GM12878 (cell line): ENCODE results near the gene DACH1. TPM values are rescaled to one million over a fixed set of nuclear protein-coding genes. Genes with fewer than 3 reads are reported as not detected.

Experiments
- ATAC-seq: fragments of 200-7000 bp; cut with Tn5 transposase; 3 replicates; pipeline ENCODE4 v1.9.1; 2020; ENCODE audit warnings: mild to moderate bottlenecking, moderate library complexity
- BruUV-seq: library from RNA; stranded (reverse); fragments of 400-500 nt; replicated peaks from 2 replicates; lab custom pipeline; 2021; lab: Mats Ljungman, UMichigan
- CTCF ChIA-PET: fragments of 300-600 bp; sonication (Branson Sonifier 250); formaldehyde crosslinking; extraction: SDS; loops from one replicate; lab custom pipeline; 2021; ENCODE audit warnings: inconsistent platforms; lab: Yijun Ruan, JAX
- POLR2A ChIA-PET: fragments of 350-600 bp; formaldehyde crosslinking; extraction: SDS; loops from one replicate; lab custom pipeline; 2021; ENCODE audit warnings: inconsistent platforms; lab: Charles Lee
- RAD21 ChIA-PET: fragments of 300-600 bp; sonication (Branson Sonifier 250); formaldehyde crosslinking; loops from one replicate; lab custom pipeline; 2023; ENCODE audit warnings: antibody characterized with exemption; ENCODE audit not compliant: unreplicated experiment; lab: Charles Lee
- SMC1A ChIA-PET: fragments of 300-600 bp; sonication (Branson Sonifier 250); formaldehyde crosslinking; loops from one replicate; lab custom pipeline; 2023; ENCODE audit not compliant: unreplicated experiment, uncharacterized antibody; lab: Charles Lee
- DNase-seq: peaks from one replicate; pipeline ENCODE4 v3.0.0-alpha.2; 2011; ENCODE audit warnings: low read depth, low spot score
- FAIRE-seq: peaks from 3 replicates; lab custom pipeline; 2011; peaks lifted over from hg19 to GRCh38; lab: Jason Lieb, UNC
- H2AFZ ChIP-seq: 2 replicates; pipeline ENCODE4 v1.6.0; 2011; ENCODE audit warnings: low read depth, low read length, control low read depth; ENCODE audit not compliant: control insufficient read depth
- H3K27ac ChIP-seq: 2 replicates; pipeline ENCODE4 v1.5.1; 2011; ENCODE audit warnings: control low read depth; ENCODE audit not compliant: control insufficient read depth, insufficient read depth
- H3K27me3 ChIP-seq, 2 experiments: replicated peaks in 1 of 2; 2 replicates each; pipeline versions ENCODE4 v1.6.0 to v1.6.1; 2011; ENCODE audit warnings: low read length in 1 of 2; ENCODE audit not compliant: control insufficient read depth in 2 of 2, insufficient read depth in 2 of 2
- H3K36me3 ChIP-seq, 2 experiments: 2 replicates each; pipeline ENCODE4 v1.5.1; 2011; ENCODE audit warnings: low read length in 1 of 2; ENCODE audit not compliant: control insufficient read depth in 2 of 2, insufficient read depth in 2 of 2
- H3K4me1 ChIP-seq: 2 replicates; pipeline ENCODE4 v1.6.1; 2011; ENCODE audit warnings: mild to moderate bottlenecking, low read length, moderate library complexity, mixed read lengths; ENCODE audit not compliant: control insufficient read depth, insufficient read depth
- H3K4me2 ChIP-seq: 2 replicates; pipeline ENCODE4 v1.6.0; 2011; ENCODE audit warnings: control low read depth; ENCODE audit not compliant: control insufficient read depth, insufficient read depth
- H3K4me3 ChIP-seq: fragments of 200-600 bp; sonication (generic); 2 replicates; pipeline ENCODE4 v1.5.1; 2016
- H3K79me2 ChIP-seq: 2 replicates; pipeline ENCODE4 v1.6.0; 2011; ENCODE audit warnings: low read length; ENCODE audit not compliant: control insufficient read depth, insufficient read depth
- H3K9ac ChIP-seq: 2 replicates; pipeline ENCODE4 v1.8.0; 2011; ENCODE audit warnings: low read length, control low read depth, mixed read lengths; ENCODE audit not compliant: control insufficient read depth, insufficient read depth
- H3K9me3 ChIP-seq: replicated peaks from 3 replicates; pipeline ENCODE4 v1.5.1; 2011; ENCODE audit warnings: mild to moderate bottlenecking, low read length; ENCODE audit not compliant: control insufficient read depth, insufficient read depth
- H4K20me1 ChIP-seq: 2 replicates; pipeline ENCODE4 v1.6.0; 2011; ENCODE audit not compliant: control insufficient read depth, insufficient read depth
- ATF7 ChIP-seq: fragments of 450-650 bp; IDR thresholded peaks from 2 replicates; pipeline ENCODE4 v1.6.1; 2016; ENCODE audit warnings: low read depth, mild to moderate bottlenecking
- BMI1 ChIP-seq: fragments of 450-650 bp; IDR thresholded peaks from 2 replicates; pipeline ENCODE4 v1.6.1; 2016; ENCODE audit warnings: mild to moderate bottlenecking, moderate library complexity, borderline replicate concordance
- CBX3 ChIP-seq: fragments of 200-600 bp; sonication (generic); IDR thresholded peaks from 2 replicates; pipeline ENCODE4 v1.6.1; 2016; ENCODE audit warnings: low read depth, borderline replicate concordance
- CHD2 ChIP-seq: IDR thresholded peaks from 2 replicates; pipeline ENCODE4 v1.6.1; 2011; ENCODE audit warnings: low read depth, low read length, improper control_type of control experiment, borderline replicate concordance
- CHD4 ChIP-seq: fragments of 200-600 bp; sonication (generic); IDR thresholded peaks from 2 replicates; pipeline ENCODE4 v1.6.1; 2016; ENCODE audit warnings: mild to moderate bottlenecking
- DPF2 ChIP-seq: fragments of 450-650 bp; IDR thresholded peaks from 2 replicates; pipeline ENCODE4 v1.6.1; 2017; ENCODE audit warnings: mild to moderate bottlenecking
- HDAC6 ChIP-seq: fragments of 200-600 bp; sonication (generic); IDR thresholded peaks from one replicate; pipeline ENCODE4 v1.8.0; 2017; ENCODE audit warnings: antibody characterized with exemption; ENCODE audit not compliant: unreplicated experiment
- MXI1 ChIP-seq: fragments of 150-350 bp; IDR thresholded peaks from 2 replicates; pipeline ENCODE4 v1.6.1; 2011; ENCODE audit warnings: low read depth, mild to moderate bottlenecking, inconsistent platforms, low read length, improper control_type of control experiment
- NFXL1 ChIP-seq: fragments of 450-650 bp; IDR thresholded peaks from 2 replicates; pipeline ENCODE4 v1.6.1; 2017; ENCODE audit warnings: antibody characterized with exemption, mild to moderate bottlenecking, borderline replicate concordance
- NR2F1 ChIP-seq: fragments of 450-650 bp; conservative IDR thresholded peaks from 2 replicates; pipeline ENCODE4 v1.6.1; 2017; ENCODE audit warnings: mild to moderate bottlenecking
- RBBP5 ChIP-seq: fragments of 200-600 bp; sonication (generic); conservative IDR thresholded peaks from 2 replicates; pipeline ENCODE4 v1.6.1; 2016
- SIX5 ChIP-seq: IDR thresholded peaks from 2 replicates; pipeline ENCODE4 v1.6.1; 2011; ENCODE audit warnings: mild to moderate bottlenecking, low read depth, low read length, moderate library complexity; ENCODE audit not compliant: severe bottlenecking
- TBL1XR1 ChIP-seq: IDR thresholded peaks from 2 replicates; pipeline ENCODE4 v1.6.1; 2012; ENCODE audit warnings: low read depth, low read length, improper control_type of control experiment
- TCF12 ChIP-seq: IDR thresholded peaks from 2 replicates; pipeline ENCODE4 v1.6.1; 2011; ENCODE audit warnings: low read depth, mild to moderate bottlenecking, low read length
- WRNIP1 ChIP-seq: IDR thresholded peaks from 2 replicates; pipeline ENCODE4 v1.6.1; 2011; ENCODE audit warnings: low read depth, low read length, improper control_type of control experiment, borderline replicate concordance
- in situ Hi-C: fragments of 300-500 bp; cut with MboI; formaldehyde crosslinking; loops from 9 replicates; pipeline ENCODE4 v1.14.3; 2018; ENCODE audit warnings: mixed read lengths
- intact Hi-C: fragments of 100-400 bp; cut with micrococcal nuclease; formaldehyde crosslinking; loops from one replicate; pipeline ENCODE4 v1.14.2; 2022; ENCODE audit not compliant: unreplicated experiment
- polyA plus RNA-seq, 11 experiments: library from polyadenylated mRNA; depleted of rRNA in 4 of 11; unstranded in 6 of 11; stranded (reverse) in 5 of 11; fragments of >200 nt; fragmentation: Nextera tagmentation in 4 of 11; fragmentation: Illumina TruSeq in 1 of 11; extraction: Ambion mirVana in 4 of 11; extraction: Trizol in 1 of 11; gene quantifications; 1 replicate in 1 of 11; 2 replicates in 10 of 11; pipeline versions ENCODE4 v1.2.1 to v1.2.3, GENCODE V29; 2011 to 2016; ENCODE audit warnings: inconsistent platforms in 2 of 11, missing spikeins in 2 of 11, low read depth in 1 of 11
- total RNA-seq, 4 experiments: library from RNA; depleted of rRNA in 3 of 4; stranded (reverse); fragments of >200 nt in 3 of 4; fragmentation: Illumina TruSeq in 1 of 4; extraction: Trizol in 1 of 4; gene quantifications; 2 replicates each; pipeline versions ENCODE4 v1.2.1 to v1.2.3, GENCODE V29; 2013 to 2021
- TF ChIP-seq, protein P1 (sequence below), 3 experiments: IDR thresholded peaks in 2 of 3; conservative IDR thresholded peaks in 1 of 3; 2 replicates each; pipeline ENCODE4 v1.5.1; 2011; ENCODE audit warnings: low read depth in 3 of 3, low read length in 3 of 3, mild to moderate bottlenecking in 3 of 3, control low read depth in 2 of 3, moderate library complexity in 2 of 3, inconsistent platforms in 1 of 3, mixed read lengths in 1 of 3; ENCODE audit not compliant: control insufficient read depth in 2 of 3, insufficient read depth in 1 of 3; ENCODE audit errors: extremely low read depth in 1 of 3
- TF ChIP-seq, protein P2 (sequence below): fragments of 450-650 bp; IDR thresholded peaks from 2 replicates; pipeline ENCODE4 v1.6.1; 2017; ENCODE audit warnings: mild to moderate bottlenecking, low read depth, inconsistent platforms; ENCODE audit not compliant: poor library complexity, severe bottlenecking

DACH1 gene
- total and polyA plus RNA-seq, 10 of the 15 experiments (the other 5 are each of a cell fraction or from before 2014, with no cell fraction given): 0.05 TPM; not detected in 9

DNA sequence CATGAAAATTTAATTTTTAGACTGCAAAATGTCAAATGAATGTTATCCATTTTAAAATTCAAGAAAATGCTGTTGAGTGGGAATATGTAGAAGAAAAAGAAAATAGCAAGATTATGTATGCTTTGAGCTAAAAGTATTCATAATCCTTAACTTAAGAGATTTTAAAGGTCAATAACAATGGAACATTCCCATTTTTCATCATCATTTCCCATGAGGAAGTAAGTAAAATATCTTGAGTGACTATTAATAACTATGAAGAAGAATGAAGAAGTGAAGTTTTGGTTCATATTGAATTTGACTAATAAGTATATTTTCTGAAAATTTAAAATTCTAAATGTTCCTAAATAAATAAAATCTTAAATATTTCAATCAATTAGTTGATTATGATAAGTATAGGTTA is 273.4 kb downstream of the DACH1 start:
- intact Hi-C loops: no loop called here
- H3K4me1 ChIP-seq: no peaks in the 10 kb centered on the region
- TF ChIP-seq ATF7: no peak
- no peak for TF ChIP-seq CHD4
- TF ChIP-seq TBL1XR1: no peak
- no peak for TF ChIP-seq WRNIP1
- no peak for TF ChIP-seq HDAC6
- TF ChIP-seq, protein P1, sequence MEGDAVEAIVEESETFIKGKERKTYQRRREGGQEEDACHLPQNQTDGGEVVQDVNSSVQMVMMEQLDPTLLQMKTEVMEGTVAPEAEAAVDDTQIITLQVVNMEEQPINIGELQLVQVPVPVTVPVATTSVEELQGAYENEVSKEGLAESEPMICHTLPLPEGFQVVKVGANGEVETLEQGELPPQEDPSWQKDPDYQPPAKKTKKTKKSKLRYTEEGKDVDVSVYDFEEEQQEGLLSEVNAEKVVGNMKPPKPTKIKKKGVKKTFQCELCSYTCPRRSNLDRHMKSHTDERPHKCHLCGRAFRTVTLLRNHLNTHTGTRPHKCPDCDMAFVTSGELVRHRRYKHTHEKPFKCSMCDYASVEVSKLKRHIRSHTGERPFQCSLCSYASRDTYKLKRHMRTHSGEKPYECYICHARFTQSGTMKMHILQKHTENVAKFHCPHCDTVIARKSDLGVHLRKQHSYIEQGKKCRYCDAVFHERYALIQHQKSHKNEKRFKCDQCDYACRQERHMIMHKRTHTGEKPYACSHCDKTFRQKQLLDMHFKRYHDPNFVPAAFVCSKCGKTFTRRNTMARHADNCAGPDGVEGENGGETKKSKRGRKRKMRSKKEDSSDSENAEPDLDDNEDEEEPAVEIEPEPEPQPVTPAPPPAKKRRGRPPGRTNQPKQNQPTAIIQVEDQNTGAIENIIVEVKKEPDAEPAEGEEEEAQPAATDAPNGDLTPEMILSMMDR (IDR thresholded peaks at IDR 0.05 in 2 of 3, conservative IDR thresholded peaks at IDR 0.05 in 1 of 3; ENCODE audit: control insufficient read depth in 2 of 3, extremely low read depth in 1 of 3, insufficient read depth in 1 of 3, low read depth in 3 of 3, low read length in 3 of 3): no peak
- TF ChIP-seq TCF12: no peak
- TF ChIP-seq, protein P2, sequence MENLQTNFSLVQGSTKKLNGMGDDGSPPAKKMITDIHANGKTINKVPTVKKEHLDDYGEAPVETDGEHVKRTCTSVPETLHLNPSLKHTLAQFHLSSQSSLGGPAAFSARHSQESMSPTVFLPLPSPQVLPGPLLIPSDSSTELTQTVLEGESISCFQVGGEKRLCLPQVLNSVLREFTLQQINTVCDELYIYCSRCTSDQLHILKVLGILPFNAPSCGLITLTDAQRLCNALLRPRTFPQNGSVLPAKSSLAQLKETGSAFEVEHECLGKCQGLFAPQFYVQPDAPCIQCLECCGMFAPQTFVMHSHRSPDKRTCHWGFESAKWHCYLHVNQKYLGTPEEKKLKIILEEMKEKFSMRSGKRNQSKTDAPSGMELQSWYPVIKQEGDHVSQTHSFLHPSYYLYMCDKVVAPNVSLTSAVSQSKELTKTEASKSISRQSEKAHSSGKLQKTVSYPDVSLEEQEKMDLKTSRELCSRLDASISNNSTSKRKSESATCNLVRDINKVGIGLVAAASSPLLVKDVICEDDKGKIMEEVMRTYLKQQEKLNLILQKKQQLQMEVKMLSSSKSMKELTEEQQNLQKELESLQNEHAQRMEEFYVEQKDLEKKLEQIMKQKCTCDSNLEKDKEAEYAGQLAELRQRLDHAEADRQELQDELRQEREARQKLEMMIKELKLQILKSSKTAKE: no peak
- no peak for TF ChIP-seq CBX3
- TF ChIP-seq RBBP5: no peak
- TF ChIP-seq MXI1: no peak
- TF ChIP-seq NR2F1: no peak
- TF ChIP-seq NFXL1: no peak
- no peak for TF ChIP-seq CHD2
- no peak for TF ChIP-seq BMI1
- no peak for TF ChIP-seq DPF2
- TF ChIP-seq SIX5: no peak
- TF ChIP-seq, all 136 proteins: peak for 0
- Histone ChIP-seq H3K27ac (no peak overlapping the region), H3K9ac (no peak overlapping the region), H3K9me3 (no peaks in the 10 kb centered on the region), H3K36me3 (no peaks in the 10 kb centered on the region), H3K27me3 (no peaks in the 10 kb centered on the region), H2AFZ (no peak overlapping the region), H4K20me1 (no peaks in the 10 kb centered on the region), H3K79me2 (no peaks in the 10 kb centered on the region), H3K4me2 (no peak overlapping the region), H3K4me3 (no peak overlapping the region)
- SMC1A ChIA-PET: no interaction called here
- RAD21 ChIA-PET: no interaction called here
- no TSS peak for BruUV-seq
- FAIRE-seq (no peak), ATAC-seq (no peak), DNase-seq (no peak)
- CTCF ChIA-PET: no interaction called here
- POLR2A ChIA-PET: no interaction called here
- in situ Hi-C loops: no loop called here
